SW 1271 (cell line): ENCODE measurements around the gene ZNF618.

Experiments
- DNase-seq, 2 experiments: peaks; one replicate each; lab custom pipeline; 2025; lab: John Stamatoyannopoulos, UW

The ZNF618 gene

DNA sequence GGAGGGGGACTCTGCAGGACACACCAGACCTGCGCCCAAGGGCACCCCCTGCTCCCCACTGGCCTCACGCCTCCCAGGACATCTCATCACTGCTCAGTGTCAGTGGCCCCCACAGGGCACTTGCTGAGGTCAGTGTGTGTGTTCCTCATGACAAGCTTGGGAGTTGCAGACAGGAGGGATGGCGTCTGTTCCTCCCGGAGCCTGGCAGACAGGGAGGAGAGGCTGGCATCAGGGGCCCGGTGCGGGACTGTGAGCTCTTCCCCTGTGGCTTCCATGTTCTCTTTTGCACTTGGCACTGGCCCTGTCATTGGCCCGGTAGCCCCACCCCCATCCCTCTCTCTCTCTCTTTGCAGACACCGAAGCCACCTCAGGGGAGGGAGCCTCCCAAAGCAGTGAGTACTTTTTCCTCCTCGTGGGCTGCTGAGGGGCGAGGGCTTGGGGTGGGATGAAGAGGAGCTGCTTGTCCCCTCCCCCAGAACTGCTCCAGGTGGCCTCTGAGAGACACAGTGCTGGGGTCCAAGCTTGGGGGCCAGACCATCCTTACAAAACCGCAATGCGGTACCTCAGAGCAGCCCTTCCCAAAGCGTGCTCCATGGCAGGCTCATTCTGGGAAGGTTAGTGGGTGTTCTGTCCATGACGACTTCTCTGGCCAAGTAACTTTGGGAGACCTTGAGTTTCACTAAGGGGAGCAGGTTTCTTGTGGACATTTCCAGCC is 126.3 kb downstream of the ZNF618 start:
- no peak for DNase-seq

DNA sequence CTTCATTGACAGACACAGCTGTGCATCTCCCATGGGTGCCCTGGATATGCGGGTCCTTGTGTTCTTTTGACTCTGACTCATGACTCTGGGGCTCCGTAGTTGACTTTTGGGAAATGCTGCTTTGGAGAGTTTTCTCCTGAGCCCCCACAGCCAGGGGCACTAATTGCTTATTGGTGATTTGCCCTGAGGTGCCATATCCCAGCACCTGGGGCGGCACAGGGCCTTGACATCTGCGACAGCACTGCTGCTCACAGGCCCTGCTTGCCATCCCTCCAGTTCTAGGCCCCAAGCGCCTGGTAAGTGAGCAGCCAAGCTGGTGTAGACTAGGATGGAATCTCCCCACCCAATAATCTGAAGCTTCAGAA is 126.9 kb downstream of the ZNF618 start:
- DNase-seq, result no peak

DNA sequence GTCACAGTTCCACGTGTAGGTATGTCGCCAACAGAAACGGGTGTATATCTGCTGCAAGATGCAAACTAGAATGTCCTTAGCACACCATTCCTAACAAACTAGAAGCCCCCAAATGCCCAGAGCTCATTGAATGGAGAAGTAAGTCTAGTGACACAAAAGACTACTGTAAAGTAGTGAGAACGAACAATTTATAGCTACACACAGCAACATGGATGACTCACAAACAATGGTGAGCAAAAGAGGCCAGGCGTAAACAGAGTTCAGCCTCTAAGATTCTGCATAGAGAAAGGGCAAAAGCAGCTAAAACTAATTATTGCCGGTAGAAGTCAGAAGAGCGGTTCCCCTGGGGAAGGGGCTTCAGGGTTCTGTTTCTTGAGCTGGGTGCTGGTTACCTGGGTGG is 127.2 kb downstream of the ZNF618 start:
- no peak for DNase-seq

- no peak for DNase-seq
These were observed 127.6 kb downstream of the ZNF618 start for GRCh38 chr9:114003758-114004157.

DNA sequence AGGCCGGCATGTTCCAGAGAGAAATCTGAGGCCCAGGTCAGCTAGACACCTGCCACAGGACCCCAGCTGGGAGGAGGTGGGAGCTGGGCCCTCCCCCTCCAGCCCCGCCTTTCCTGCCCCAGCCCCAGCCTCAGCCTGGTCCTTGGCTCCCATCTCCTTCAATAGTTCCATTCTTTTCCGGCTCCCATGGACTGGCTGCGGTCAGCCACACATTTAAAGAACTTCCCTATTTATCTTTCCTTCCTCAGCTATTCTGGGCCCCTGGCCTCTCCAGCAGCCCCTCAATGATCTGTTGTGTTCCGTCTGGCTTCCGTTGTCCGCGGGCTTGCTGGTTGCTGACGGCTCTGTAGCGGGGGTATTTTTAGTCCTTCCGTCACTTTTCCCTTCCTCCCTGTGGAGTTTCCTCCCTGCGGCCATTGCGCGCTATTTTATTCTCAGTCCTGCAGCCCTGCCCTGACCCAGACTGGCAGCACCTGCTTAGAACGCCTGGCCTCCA is 128.2 kb downstream of the ZNF618 start:
- DNase-seq, result no peak

GRCh38 chr9:114005371-114006154 is 129.5 kb downstream of the ZNF618 start:
- DNase-seq, result no peak

- DNase-seq, result no peak
These were observed 130.0 kb downstream of the ZNF618 start for GRCh38 chr9:114006155-114006550.

GRCh38 chr9:114006931-114007691 is 131.0 kb downstream of the ZNF618 start:
- no peak for DNase-seq

DNA sequence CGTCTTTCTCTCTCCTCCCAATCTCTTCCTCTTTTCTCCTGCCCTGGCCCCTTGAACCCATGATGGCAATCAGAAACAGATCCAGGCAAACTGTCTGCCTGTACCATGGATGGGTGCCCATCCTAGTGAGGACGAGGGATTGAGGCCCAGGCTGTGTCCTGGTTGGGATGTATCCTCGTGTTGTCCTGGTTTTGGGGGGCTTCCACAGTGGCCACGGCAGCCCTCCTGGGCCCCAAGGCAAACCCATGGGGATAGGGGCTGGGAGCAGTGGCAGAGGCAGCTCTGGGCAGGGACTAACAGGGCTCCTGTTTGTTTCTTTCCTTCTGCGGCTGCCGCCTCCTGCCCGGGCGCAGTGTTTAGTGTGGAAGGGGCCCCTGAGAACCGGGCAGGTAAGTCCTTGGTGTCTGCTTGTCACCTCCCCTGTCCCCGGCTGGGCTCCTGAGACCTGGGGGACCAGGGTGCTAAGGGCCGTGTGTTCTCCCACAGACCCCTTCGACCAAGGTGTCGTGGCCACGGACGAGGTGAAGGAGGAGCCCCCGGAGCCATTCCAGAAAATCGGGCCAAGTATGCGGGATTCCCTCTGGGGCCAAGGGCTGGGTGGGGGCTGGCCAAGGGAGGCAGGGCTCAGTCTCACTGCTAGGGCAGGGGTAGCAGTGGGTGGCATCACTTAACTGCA is 132.0 kb downstream of the ZNF618 start:
- DNase-seq, result no peak

GRCh38 chr9:114008667-114009410 is 132.7 kb downstream of the ZNF618 start:
- no peak for DNase-seq

- DNase-seq, result no peak
These were observed 135.2 kb downstream of the ZNF618 start for GRCh38 chr9:114011313-114011712.

DNA sequence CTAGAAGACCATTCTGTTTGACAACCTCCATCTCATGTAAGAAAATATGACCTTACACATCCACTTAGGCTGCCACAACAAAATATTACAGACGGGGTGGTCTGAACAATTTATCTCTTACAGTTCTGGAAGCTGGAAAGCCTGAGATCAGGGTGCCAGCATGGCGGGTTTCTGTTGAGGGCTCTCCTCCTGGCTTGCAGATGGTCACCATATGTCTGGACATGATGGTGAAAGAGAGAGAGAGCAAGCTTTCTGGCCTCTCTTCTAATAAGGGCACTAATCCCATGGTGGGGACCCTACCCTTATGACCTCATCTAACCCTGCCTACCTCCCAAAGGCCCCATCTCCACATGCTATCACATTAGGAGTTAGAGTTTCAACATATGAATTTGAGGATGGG is 136.0 kb downstream of the ZNF618 start:
- DNase-seq, result no peak

- DNase-seq, result no peak
These were observed 137.9 kb downstream of the ZNF618 start for GRCh38 chr9:114014044-114014443.

DNA sequence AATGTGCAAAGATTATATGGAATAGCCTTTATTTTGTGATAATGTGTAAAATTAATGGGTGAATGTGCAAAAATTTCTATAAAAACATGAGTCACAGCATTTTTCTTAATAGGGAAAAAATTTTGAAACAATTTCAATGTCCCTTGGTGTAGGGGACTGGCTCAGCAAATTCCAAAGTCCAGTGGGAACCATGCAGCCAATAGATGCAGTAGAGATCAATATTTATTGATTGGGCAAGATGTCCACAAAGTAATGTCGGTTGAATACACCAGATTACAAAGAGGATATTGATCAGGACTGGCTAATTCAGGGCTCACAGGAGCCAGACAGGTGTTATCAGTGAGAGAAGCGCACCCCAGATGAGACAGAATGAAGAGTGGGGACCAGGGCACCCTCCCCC is 139.5 kb downstream of the ZNF618 start:
- no peak for DNase-seq

DNA sequence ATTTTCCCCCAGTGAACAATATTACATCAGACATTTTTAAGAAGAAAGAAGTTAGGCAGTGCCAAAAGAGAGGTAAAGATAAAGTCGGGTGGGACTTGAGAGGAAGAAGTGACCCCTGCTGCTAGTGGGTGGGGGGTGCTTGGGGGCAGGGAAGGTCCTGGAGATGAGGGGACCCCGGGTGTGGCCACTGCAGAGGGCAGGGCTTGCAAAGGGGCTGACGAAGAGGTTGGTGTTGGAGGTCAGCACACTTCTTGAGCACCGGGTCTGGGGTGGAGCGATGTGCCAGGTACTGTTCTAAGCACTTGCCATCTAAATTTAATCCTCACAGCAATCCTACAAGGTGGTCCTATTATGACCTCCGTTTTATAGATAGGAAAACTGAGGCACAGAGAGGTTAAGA is 140.0 kb downstream of the ZNF618 start:
- DNase-seq, result no peak

GRCh38 chr9:114016629-114017423 is 140.7 kb downstream of the ZNF618 start:
- no peak for DNase-seq

GRCh38 chr9:114017741-114018715 is 141.9 kb downstream of the ZNF618 start:
- no peak for DNase-seq

DNA sequence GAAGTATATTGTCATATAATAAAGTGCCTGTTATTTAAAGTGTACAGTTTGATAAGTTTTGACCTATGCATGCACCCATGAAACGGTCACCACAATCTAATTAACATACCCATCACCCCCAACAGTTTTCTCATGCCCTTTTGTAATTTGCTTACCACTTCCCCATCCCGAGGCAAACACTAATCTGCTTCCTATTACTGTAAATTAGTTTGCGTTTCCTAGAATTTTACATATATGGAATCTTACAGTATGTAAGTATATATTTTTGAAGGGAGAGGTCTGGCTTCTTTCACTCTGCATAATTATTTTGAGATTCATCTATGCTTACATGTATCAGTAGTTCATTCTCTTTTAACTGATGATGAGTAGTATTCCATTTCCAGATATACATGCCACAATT is 145.5 kb downstream of the ZNF618 start:
- DNase-seq, result no peak

DNA sequence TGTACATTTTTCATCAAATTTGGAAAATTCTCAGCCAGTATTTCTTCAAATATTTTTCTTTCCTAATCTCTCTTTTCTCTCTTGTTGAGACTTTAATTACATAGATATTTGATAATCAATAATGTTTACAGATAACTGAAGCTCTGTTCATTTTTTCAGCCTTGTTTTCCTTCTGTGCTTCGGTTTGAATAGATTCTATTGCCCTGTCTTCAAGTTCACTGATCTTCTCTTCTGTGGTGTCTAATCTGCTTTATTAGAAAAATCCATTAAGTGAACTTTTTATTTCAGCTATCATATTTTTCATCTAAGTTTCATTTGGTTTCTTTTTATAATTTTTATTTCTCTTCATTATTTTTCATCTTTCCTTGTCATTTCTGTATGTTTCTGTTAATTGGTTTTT is 147.9 kb downstream of the ZNF618 start:
- DNase-seq, result no peak
